ENCODE results near the gene TM7SF3.

The TM7SF3 gene

GRCh38 chr12:27014085-27014858 lies at the start of gene TM7SF3:
TM7SF3 (minus strand) TSS chr12:27014384; CDS start chr12:27014168, 216 bp downstream.
- H3K9ac ChIP-seq: peak within 1 kb of the TSS; percentile 66
- no peaks in the 10 kb centered on the region for H4K20me1 ChIP-seq (ENCODE audit: insufficient read depth)
- H3K27me3 ChIP-seq (ENCODE audit: insufficient read depth, low read depth): no peaks in the 10 kb centered on the region
- peak within 1 kb of the TSS; percentile 70 for H2AFZ ChIP-seq (ENCODE audit: low read depth)
- H3K36me3 ChIP-seq (ENCODE audit: insufficient read depth): no peaks in the 10 kb centered on the region
- H3K79me2 ChIP-seq (ENCODE audit: insufficient read depth, low read depth): no peaks in the 10 kb centered on the region
- peak; percentile 74 for TF ChIP-seq CTCF (conservative IDR thresholded peaks at IDR 0.05; ENCODE audit: low read depth, low read length)
- H3K4me1 ChIP-seq (ENCODE audit: low read depth, poor library complexity, severe bottlenecking): peaks cover 34% of the 10 kb centered on the region
- H3K4me3 ChIP-seq (IDR thresholded peaks at IDR 0.05; ENCODE audit: insufficient read depth, low read depth, low read length): no peak within 1 kb of the TSS
- peak within 1 kb of the TSS; percentile 86 for H3K4me2 ChIP-seq
- H3K27ac ChIP-seq: peak within 1 kb of the TSS; percentile 86

GRCh38 chr12:27063250-27063851 lies 49.2 kb upstream of the TM7SF3 start:
- TF ChIP-seq CTCF (conservative IDR thresholded peaks at IDR 0.05; ENCODE audit: low read depth, low read length): no peak

DNA sequence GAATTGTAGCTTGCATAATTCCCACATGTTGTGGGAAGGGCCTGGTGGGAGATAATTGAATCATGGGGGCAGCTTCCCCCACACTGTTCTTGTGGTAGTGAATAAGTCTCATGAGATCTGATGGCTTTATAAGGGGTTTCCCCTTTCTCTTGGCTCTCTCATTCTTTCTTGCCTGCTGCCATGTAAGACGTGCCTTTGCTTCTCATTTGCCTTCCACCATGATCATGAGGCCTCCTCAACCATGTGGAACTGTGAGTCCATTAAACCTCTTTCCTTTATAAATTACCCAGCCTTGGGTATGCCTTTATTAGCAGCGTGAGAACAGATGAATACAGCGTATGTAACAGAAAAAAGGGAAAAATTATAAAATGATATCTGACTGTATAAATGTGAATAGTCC lies 47.1 kb upstream of the TM7SF3 start:
- H3K27me3 ChIP-seq (ENCODE audit: insufficient read depth, low read depth): no peaks in the 10 kb centered on the region
- no peak overlapping the region for H2AFZ ChIP-seq (ENCODE audit: low read depth)
- TF ChIP-seq CTCF (conservative IDR thresholded peaks at IDR 0.05; ENCODE audit: low read depth, low read length): no peak
- H4K20me1 ChIP-seq (ENCODE audit: insufficient read depth): no peaks in the 10 kb centered on the region
- no peak overlapping the region for H3K4me2 ChIP-seq
- H3K36me3 ChIP-seq (ENCODE audit: insufficient read depth): no peaks in the 10 kb centered on the region
- no peaks in the 10 kb centered on the region for H3K79me2 ChIP-seq (ENCODE audit: insufficient read depth, low read depth)
- no peak overlapping the region for H3K27ac ChIP-seq
- H3K9ac ChIP-seq: no peak overlapping the region
- H3K4me1 ChIP-seq (ENCODE audit: low read depth, poor library complexity, severe bottlenecking): no peaks in the 10 kb centered on the region
- no peak overlapping the region for H3K4me3 ChIP-seq (IDR thresholded peaks at IDR 0.05; ENCODE audit: insufficient read depth, low read depth, low read length)

More at GRCh38 chr12:27063250-27063851, 49.2 kb upstream of the TM7SF3 start:
- Histone ChIP-seq H3K27me3 (ENCODE audit: insufficient read depth, low read depth) (no peaks in the 10 kb centered on the region), H3K4me3 (IDR thresholded peaks at IDR 0.05; ENCODE audit: insufficient read depth, low read depth, low read length) (no peak overlapping the region), H3K36me3 (ENCODE audit: insufficient read depth) (no peaks in the 10 kb centered on the region), H3K4me1 (ENCODE audit: low read depth, poor library complexity, severe bottlenecking) (no peaks in the 10 kb centered on the region), H3K27ac (no peak overlapping the region), H3K79me2 (ENCODE audit: insufficient read depth, low read depth) (no peaks in the 10 kb centered on the region), H3K9ac (no peak overlapping the region), H4K20me1 (ENCODE audit: insufficient read depth) (no peaks in the 10 kb centered on the region), H3K4me2 (no peak overlapping the region), H2AFZ (ENCODE audit: low read depth) (no peak overlapping the region)

DNA sequence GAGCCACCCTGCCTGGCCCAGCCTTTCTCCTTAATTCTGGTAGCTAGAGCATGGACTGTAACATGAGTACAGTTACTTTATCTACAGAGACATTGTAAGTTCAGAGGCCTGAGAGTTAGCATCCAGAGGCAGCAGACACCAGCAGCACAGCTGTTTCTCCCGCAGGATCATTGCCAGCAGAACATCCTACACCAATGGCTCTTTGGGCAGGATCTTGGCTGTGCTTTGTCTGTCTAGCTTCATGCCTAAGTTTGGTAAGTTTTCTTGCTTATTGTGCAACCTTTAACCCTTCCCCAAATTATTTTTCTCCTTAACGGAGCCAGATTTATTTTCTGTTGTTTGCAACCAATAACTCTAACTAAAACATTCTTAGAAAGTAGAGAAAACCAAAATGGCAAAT lies 46.6 kb upstream of the TM7SF3 start:
- H2AFZ ChIP-seq (ENCODE audit: low read depth): no peak overlapping the region
- no peaks in the 10 kb centered on the region for H3K27me3 ChIP-seq (ENCODE audit: insufficient read depth, low read depth)
- H3K36me3 ChIP-seq (ENCODE audit: insufficient read depth): no peaks in the 10 kb centered on the region
- no peak overlapping the region for H3K4me3 ChIP-seq (IDR thresholded peaks at IDR 0.05; ENCODE audit: insufficient read depth, low read depth, low read length)
- H3K4me2 ChIP-seq: no peak overlapping the region
- H3K27ac ChIP-seq: no peak overlapping the region
- no peaks in the 10 kb centered on the region for H3K4me1 ChIP-seq (ENCODE audit: low read depth, poor library complexity, severe bottlenecking)
- H3K79me2 ChIP-seq (ENCODE audit: insufficient read depth, low read depth): no peaks in the 10 kb centered on the region
- H4K20me1 ChIP-seq (ENCODE audit: insufficient read depth): no peaks in the 10 kb centered on the region
- TF ChIP-seq CTCF (conservative IDR thresholded peaks at IDR 0.05; ENCODE audit: low read depth, low read length): no peak
- H3K9ac ChIP-seq: no peak overlapping the region
